ENCODE results near the gene FECH. TPM values are rescaled to one million over a fixed set of nuclear protein-coding genes. Genes with fewer than 3 reads are reported as not detected.

Gene FECH
- total RNA-seq, 2 donors from 2014 or later = 34.4 to 39.6 TPM

GRCh38 chr18:57505231-57505630 is 81.3 kb downstream of the FECH start:
- Histone ChIP-seq H3K4me3 (no peak overlapping the region), H3K9me3 (no peaks in the 10 kb centered on the region), H3K27ac (no peak overlapping the region), H3K4me1 (ENCODE audit: control insufficient read depth in 1 of 2, low read depth in 2 of 2) (peaks cover 0 to 21% of the 10 kb centered on the region in 2 donors), H3K27me3 (replicated peaks; ENCODE audit: insufficient read depth) (no peaks in the 10 kb centered on the region), H3K36me3 (no peaks in the 10 kb centered on the region)
- DNase-seq (ENCODE audit: low spot score) (no peak), ATAC-seq (ENCODE audit: insufficient number of reproducible peaks, low FRiP score, low read depth) (no peak)
- no peak for TF ChIP-seq CTCF (IDR thresholded peaks at IDR 0.05)

- Histone ChIP-seq H3K27me3 (replicated peaks; ENCODE audit: insufficient read depth) (no peaks in the 10 kb centered on the region), H3K36me3 (no peaks in the 10 kb centered on the region), H3K4me3 (no peak overlapping the region), H3K4me1 (ENCODE audit: control insufficient read depth in 1 of 2, low read depth in 2 of 2) (peaks cover under 1 to 36% of the 10 kb centered on the region in 2 donors), H3K9me3 (no peaks in the 10 kb centered on the region), H3K27ac (no peak overlapping the region)
- ATAC-seq (ENCODE audit: insufficient number of reproducible peaks, low FRiP score, low read depth) = no peak
- no peak for DNase-seq (ENCODE audit: low spot score)
- no peak for TF ChIP-seq CTCF (IDR thresholded peaks at IDR 0.05)
These were observed 83.9 kb downstream of the FECH start for GRCh38 chr18:57502624-57503023.

GRCh38 chr18:57498682-57499256 is 87.7 kb downstream of the FECH start:
- no peak for DNase-seq (ENCODE audit: low spot score)
- Histone ChIP-seq H3K36me3 (no peaks in the 10 kb centered on the region), H3K4me3 (no peak overlapping the region), H3K27ac (no peak overlapping the region), H3K9me3 (no peaks in the 10 kb centered on the region), H3K27me3 (replicated peaks; ENCODE audit: insufficient read depth) (no peaks in the 10 kb centered on the region), H3K4me1 (ENCODE audit: control insufficient read depth in 1 of 2, low read depth in 2 of 2) (peaks cover 8 to 23% of the 10 kb centered on the region in 2 donors)
- ATAC-seq (ENCODE audit: insufficient number of reproducible peaks, low FRiP score, low read depth) = no peak
- no peak for TF ChIP-seq CTCF (IDR thresholded peaks at IDR 0.05)

Other genes with a start within 250 kb of the FECH start
- gene ST8SIA3, start 234.1 kb downstream of the FECH start, total RNA-seq = not detected
- not detected for gene ONECUT2, start 151.3 kb downstream of the FECH start, total RNA-seq
- 100 to 1,000 TPM in 1 of 2 donors, 10 to 100 TPM in 1; 65.0 to 116 TPM for gene NARS1, start 35.1 kb upstream of the FECH start, total RNA-seq
- gene ATP8B1, start 216.6 kb upstream of the FECH start, total RNA-seq = 100 to 1,000 TPM in 1 of 2 donors, 10 to 100 TPM in 1; 68.7 to 111 TPM